ACHN (cell line): Measurements from ENCODE around the gene SETD1B.
"Not testable (repeated sequence)": the region's sequence is repeated elsewhere in the genome, so short reads cannot be mapped to it uniquely, and the experiment has no call there.

Experiments
- DNase-seq: peaks from one replicate; pipeline ENCODE4 v3.0.0-alpha.2; 2015
- in situ Hi-C: cut with HindIII; loops from 2 replicates; pipeline ENCODE4 v1.10.0; 2017; ENCODE audit warnings: low sequenced_read_pairs, low pct_ligation_motif_present, low pct_unique_long_range_greater_than_20kb

The SETD1B gene

DNA sequence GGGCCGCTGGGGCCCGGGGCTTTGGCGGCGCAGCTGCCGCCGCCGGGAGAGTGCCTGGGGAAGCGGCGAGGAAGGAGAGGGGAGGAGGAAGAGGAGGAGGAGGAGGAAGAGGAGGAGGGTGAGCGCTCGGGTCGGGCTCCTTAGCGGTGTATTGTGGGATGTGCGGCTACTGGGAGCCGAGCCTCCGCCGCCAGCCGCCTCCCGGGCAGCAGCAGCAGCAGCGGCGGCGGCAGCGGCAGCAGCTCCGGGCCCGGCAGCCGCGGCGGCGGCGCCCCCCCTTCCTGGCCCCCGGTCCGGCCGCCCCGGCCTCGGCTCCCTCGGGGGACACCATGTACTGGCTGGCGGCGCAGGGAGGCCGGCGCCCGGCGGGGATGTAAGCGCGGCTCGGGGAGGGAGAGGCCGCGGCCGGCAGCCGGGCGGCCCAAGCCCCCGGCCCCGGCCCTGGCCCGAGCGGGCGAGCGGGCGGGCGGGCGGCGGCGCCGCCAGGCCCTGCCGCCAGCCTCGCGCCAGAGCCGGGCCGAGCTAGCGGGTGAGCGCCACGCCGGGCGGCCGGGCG lies at the start of gene SETD1B:
TSS of gene SETD1B (plus strand) at position 149 of the 556 bp plus-strand sequence. CDS start 729 bp downstream, outside the sequence.
- DNase-seq, result peak; percentile 62
- in situ Hi-C loops, result no loop called here

DNA sequence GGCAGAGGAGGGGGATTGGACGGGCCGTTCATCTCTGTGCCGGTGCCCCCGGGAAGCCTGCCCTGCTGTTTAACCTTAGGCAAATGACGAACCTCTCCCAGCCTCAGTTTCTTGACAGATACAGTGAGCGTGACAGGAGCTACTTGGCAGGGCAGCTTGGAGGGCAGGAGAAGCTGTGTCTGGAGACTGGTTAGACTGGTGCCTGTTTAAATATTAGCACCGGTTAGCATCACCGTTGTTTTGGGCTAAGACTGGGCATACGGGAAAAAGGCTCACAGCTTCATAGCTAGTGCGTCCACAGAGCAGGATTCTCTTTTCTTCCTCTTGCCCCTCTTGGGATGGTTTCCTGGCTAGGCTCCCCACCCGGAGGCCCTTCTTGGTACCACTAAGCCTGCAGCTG lies 49.0 kb upstream of the SETD1B start:
- in situ Hi-C loops, result no loop called here
- no peak for DNase-seq

DNA sequence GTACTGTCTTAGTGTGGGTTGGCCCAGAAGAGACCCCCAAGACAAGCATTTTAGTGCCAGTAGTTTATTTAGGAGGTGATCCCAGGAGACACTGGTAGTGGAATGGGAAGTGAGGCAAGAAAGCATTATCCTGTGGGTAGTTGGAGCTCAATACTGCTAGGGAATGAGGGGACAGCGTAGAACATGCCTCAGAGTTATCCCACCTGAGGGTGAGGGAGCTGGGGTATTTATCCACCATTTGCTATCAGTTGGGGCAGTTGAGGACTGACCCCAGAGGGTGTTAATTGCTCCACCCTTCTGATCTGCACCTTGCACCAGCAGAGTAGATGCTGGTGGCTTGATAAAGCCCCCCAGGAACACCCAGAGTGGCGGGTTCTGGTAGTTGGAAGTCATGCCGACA lies 48.2 kb upstream of the SETD1B start:
- no peak for DNase-seq
- in situ Hi-C loops, result no loop called here

DNA sequence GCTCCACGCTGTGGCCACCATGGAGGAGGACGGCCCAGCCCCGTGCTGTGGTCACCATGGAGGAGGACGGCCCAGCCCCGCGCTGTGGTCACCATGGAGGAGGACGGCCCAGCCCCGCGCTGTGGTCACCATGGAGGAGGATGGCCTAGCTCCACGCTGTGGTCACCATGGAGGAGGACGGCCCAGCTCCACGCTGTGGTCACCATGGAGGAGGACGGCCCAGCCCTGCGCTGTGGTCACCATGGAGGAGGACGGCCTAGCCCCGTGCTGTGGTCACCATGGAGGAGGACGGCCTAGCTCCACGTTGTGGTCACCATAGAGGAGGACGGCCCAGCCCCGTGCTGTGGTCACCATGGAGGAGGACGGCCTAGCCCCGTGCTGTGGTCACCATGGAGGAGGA lies 45.3 kb upstream of the SETD1B start:
- DNase-seq, in situ Hi-C loops: not testable (repeated sequence)

DNA sequence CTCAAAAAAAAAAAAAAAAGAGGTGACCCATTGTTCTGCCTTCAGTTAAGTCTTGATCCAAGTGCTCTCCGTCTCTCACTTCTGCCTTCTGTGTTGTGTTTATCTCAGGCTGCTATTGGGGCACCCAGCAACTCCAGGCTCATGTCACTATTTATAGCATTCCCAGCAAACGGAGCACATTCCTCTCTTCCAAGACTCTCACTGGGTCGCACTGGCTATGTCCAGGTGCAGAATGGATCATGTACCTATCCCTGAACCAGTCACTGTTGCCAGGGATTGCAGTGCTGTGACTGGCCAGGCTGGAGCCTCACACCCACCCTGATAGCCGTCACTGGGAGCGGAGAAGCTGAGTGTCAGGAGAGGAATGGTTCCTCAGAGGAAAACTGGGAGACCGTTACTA lies 41.5 kb upstream of the SETD1B start:
- DNase-seq, result no peak
- in situ Hi-C loops, result no loop called here

DNA sequence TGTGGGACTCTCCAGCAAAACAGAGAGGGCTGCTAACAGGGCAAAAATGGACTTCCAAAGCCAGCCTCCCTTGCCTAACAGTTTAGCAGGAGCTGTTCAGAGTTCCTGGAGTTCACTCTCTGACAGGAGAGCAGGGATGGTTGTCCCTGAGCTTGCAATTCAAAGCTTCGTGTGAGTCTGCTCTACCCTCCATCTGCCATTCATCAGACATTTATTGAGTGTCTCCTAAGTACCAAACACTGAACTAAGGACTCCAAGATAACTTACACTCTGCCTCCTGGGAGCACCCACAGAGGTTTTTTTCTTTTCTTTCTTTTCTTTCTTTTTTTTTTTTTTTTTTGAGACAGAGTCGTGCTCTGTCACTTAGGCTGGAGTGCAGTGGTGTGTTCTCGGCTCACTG lies 39.0 kb upstream of the SETD1B start:
- in situ Hi-C loops, result no loop called here
- no peak for DNase-seq

DNA sequence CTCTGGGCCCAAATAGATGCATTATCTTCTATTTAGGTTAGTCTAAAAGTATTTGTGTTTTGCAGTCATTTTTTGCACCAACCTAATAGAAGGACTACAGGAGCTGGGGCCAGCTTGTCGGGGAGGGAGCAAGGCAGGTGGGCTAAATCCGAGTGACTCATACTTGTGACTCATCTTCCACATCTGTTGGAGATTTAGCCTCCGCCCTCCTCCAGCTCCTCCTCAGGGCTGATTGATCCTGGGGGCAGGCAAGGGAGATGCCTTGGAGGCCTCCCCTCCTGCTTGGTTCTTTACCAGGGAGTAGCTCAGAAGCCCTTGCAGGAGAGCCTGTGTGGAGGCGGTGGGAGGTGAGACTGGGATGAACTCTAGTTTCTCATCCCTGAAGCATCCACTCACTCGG lies 38.2 kb upstream of the SETD1B start:
- DNase-seq, result peak; percentile 76
- in situ Hi-C loops, result no loop called here

DNA sequence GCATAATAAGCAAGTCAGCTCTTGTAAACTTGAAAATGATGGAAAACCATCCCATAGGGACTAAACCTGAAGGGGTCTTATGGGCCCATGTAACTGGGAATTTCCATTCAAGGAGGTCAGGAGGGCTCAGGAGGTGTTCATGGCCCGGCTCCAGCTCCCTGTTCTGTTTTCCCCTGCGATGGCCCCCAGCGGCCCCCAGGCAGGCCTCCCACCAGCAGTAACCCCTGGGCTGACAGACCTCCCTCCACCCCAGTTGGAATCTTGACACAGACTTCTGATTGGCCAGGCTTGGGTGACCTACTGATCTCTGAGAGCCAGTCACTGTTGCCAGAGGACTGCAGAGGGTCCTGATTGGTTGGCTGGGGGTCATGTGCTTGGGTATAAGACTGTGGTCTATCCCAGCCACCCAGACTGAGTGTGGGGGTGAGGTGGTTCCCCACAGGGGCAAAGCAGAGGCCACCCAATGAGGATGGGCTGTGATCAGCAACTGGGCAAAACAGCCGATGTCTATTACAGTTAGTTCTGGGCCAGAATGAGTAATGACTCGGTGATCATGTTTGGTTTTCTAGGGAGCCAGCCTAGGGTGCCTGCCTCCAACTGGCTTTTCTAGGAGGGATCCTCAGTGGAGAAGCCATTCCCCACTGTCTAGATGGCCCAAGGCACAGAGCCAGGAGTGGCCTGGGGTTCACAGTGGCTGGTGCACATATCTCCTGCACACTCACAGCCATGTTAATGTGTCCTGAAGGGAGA lies 37.3 kb upstream of the SETD1B start:
- no peak for DNase-seq
- in situ Hi-C loops, result no loop called here

DNA sequence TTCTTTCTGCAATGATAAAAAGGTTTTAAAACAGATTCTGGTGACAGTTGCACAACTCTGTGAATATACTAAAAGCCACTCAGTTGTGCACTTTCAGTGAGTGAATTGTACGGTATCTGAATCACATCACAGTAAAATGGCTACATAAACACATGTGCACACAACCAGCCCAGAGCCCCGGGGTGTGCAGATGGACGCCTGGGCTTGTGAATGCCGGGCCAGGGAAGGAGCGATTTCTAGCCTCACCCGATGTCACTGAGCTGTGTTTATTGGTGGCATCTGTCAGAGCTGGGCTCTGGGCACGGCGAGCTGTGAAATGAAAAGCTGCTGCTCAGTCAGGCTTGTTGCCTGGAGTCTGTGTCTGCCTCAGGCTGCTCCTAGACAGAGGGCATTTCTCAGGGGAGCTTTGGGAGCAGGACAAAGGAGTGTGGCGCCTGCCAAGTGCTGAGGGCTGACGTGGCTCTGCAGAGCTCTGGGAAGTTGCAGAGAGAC lies 36.2 kb upstream of the SETD1B start:
- no peak for DNase-seq
- in situ Hi-C loops, result no loop called here

DNA sequence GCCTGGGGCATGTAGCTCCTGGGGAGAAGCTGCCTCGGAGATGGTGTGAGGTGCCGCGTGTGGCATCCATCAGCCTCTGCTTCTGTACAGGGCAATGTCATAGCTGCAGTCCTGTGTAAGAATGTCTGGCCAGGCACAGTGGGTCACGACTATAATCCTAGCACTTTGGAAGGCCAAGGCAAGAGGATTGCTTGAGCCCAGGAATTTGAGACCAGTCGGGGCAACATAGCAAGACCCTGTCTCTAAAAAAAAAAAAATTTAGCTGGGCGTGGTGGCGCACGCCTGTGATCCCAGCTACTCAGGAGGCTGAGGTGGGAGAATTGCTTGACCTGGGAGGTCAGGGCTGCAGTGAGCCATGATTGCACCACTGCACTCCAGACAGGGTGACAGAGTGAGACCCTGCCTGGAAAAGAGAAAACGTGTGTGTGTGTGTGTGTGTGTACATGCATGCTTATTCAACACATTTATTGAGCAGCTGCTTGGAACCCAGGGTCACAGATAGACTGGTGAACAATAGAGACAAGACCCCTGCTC lies 34.4 kb upstream of the SETD1B start:
- no peak for DNase-seq
- in situ Hi-C loops, result no loop called here

DNA sequence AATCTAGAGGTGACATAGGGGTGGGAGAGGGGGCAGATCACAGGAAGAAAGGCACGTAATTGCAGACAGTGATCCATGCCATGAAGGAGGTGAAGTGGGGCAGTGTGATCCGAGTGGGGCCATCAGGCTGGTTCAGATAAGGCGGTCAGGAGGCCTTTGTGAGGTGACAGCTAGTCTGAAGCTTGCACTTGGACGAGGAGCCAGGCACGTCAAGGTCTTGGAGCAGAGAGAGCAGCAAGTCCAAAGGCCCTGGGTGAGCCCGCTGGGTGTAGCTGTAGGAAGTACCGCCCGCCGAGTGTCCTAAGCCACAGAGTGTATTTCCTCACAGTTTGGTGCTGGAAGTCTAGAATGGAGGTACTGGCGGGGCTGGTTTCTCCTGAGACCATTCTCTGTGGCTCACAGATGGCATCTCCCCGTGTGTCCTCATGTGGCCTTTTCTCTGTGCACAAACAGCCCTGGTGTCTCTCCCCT lies 33.9 kb upstream of the SETD1B start:
- no peak for DNase-seq
- in situ Hi-C loops, result no loop called here

DNA sequence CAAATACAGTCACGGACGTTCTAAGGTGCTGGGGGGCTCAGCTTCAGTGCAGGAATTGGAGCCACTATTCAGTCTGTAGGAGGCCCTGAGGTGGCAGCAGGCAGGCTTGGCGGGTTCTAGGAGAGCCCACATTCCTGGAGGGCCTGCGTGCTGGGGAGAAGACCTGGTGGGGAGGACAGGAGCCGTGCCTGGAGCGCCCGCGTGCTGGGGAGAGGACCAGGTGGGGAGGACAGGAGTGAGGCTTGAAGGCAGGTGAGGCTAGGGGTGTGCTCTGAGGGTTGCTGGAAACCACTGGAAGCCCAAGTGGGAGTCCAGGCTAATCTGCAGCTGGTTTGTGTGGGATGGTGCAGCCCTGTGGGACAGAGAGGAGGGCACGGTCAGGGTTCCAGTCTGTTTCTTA lies 33.4 kb upstream of the SETD1B start:
- no peak for DNase-seq
- in situ Hi-C loops, result no loop called here

DNA sequence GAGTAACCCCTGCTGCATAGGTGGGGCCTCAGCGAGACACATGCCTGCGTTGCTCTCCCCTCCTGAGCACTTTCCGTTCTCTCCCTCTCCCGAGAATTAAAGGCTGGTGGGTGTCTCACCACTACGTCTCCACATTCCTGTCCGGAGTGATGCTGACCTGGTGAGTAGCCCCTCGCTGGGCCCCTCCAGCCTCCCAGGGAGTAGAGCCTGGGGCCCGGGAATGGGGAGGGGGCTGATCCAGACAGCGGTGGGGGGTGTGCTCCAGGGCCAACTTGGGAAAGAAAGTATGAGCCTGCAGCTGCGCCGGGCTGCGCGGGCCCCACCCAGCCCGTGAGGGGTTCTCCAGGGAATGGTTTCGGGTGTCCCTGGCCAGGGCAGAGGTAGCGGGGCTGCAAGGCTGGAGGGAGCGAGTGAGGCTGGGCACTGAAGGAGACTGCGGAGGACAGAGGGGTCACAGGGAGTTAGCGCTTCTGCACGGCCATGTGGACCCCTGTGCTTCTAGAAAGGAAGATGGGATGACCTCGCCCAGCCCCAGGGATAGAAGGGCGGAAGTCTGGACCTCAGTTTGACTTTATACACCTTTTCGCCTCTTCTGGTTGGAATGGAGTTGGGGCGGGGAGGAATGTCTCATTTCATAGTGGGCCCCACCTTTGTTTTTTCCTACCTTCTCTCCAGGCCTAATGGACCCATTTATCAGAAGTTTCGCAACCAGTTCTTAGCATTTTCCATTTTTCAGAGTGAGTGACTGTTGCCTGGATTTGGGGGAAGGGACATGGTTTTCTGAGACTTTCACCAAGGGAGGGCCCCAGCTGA lies 32.8 kb upstream of the SETD1B start:
- in situ Hi-C loops, result no loop called here
- no peak for DNase-seq

DNA sequence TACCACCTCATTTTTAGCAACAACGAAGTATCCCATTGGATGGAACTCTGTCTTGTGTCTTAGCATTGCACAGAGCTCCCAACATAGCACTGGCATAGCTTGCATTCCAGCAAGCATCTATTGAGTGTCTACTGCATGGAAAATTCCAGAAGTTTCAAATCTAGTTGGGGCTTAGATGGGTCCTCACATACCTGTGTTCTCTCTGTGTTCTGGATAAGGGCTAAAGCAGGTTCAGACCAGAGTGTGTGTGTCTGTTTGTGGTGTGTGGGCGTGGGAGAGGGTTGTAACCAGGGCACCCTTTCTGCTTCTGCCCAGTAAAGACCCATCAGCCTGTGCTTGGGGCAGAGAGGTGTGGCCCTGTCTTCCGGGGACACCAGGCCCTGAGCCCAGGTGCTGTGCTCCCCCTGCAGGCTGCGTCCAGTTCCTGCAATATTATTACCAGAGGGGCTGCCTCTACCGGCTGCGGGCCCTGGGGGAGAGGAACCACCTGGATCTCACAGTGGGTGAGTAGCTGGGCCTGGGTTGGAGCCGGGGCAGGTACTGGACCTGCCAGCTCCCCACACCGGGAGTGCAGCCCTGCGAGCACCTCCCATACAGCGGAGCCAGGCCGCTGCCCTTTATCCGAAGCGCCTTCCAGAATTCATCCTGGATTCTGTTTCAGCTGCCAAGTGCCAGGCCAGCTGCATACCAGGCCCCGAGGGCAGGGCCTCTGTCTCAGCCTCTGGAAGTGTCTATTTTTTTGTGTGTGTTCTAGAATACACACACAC lies 30.6 kb upstream of the SETD1B start:
- in situ Hi-C loops, result no loop called here
- DNase-seq, result peak; percentile 85

DNA sequence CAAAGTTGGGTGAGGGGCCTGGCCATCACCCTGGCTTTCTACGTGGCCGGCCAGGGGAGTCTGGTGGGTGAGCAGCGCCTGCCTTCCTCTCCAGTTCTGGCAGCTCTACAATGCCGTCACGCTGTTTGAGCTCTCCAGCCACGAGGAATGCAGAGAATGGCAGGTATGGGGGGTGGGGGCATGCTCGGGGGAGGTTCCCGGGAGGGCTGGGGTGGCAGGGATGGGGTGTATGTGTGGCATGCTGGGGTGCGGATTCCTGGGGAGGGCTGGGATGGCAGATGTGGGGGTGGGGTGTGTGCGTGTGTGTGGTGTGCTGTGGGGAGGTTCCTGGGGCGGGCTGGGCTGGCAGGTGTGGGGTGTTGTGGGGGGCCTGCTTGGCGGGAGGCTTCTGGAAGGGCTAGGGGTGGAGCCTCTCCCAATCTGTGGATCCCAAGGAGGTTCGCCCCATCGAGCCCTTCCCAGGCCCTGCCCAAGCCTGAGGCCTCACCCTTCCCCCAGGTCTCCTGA lies 28.8 kb upstream of the SETD1B start:
- in situ Hi-C loops, result no loop called here
- DNase-seq, result peak; percentile 96

DNA sequence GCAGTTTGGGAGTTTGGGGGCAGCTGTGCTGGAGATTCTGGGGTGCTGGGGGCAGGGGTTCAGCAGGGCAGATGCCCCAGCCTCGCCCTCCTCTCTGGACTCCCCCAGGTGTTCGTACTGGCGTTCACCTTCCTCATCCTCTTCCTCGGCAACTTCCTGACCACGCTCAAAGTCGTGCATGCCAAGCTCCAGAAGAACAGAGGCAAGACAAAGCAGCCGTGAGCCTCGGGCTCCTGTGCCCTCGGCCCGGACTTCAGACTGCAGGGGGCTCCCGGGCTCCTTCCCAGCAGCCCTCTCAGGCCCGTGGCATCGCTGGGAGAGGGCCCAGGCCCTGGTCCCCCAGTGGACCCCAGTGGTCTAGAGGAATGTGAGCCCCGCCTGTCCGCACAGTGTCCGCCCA lies 28.3 kb upstream of the SETD1B start:
- in situ Hi-C loops, result no loop called here
- DNase-seq, result peak; percentile 55

DNA sequence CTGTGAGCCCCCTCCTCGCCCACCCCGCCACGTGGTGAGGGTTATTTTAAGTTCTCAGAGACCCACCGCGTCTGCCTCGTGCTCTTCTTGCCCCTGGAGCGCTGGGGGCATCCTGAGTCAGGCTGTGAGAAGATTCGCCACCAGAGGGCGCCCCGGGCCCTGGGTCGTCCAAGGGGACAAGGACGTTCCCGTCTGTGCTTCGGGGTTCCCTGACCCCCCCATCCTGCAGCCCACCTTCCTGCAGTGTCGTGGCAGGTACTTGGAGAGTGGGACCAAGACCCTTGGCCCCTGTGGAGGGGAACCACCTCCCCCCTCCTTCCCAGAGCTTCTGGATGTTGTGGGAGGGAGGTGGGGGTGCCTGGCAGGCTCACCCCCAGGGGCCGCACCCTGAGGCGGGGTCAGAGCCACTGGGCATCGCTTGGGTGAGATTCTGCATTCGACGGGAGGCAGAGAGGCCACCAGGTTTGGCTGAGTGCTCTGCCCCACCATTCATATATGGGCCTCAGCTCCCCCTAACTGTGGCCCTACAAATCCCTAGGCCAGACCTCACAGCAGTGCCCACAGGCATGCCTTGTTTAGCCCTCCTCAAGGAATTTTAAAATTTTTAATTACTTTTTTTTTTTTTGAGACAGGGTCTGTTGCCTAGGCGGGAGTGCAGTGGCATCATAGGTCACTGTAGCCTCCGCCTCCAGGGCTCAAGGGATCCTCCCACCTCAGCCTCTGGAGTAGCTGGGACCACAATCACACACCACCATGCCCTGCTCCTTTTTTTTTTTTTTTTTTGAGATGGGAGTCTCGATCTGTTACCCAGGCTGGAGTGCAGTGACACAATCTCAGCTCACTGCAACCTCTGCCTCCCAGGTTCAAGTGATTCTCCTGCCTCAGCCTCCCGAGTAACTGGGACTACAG lies 27.4 kb upstream of the SETD1B start:
- in situ Hi-C loops, result no loop called here
- peak; percentile 83 for DNase-seq
